Smooth muscle cell (in vitro differentiated cells): ENCODE results near the gene EMP2. TPM values are rescaled to one million over a fixed set of nuclear protein-coding genes. Genes with fewer than 3 reads are reported as not detected.

ENCODE experiments used
- DNase-seq: peaks from one replicate; lab custom pipeline; 2025; ENCODE audit not compliant: unreplicated experiment; lab: John Stamatoyannopoulos, UW
- H2AFZ ChIP-seq: fragments of 200-600 bp; sonication (generic); 2 replicates; pipeline ENCODE4 v1.6.0; 2016; ENCODE audit warnings: antibody characterized with exemption, low read depth, mild to moderate bottlenecking
- H3F3A ChIP-seq: fragments of 200-600 bp; sonication (generic); 2 replicates; pipeline ENCODE4 v1.6.0; 2017; ENCODE audit warnings: antibody characterized with exemption, low read depth
- H3K27ac ChIP-seq: fragments of 200-600 bp; sonication (generic); 2 replicates; pipeline ENCODE4 v1.5.1; 2016; ENCODE audit warnings: low read depth, mild to moderate bottlenecking
- H3K27me3 ChIP-seq: fragments of 200-600 bp; sonication (generic); 2 replicates; pipeline ENCODE4 v1.6.1; 2016; ENCODE audit warnings: low read depth, mild to moderate bottlenecking
- H3K36me3 ChIP-seq: fragments of 200-600 bp; sonication (generic); 2 replicates; pipeline ENCODE4 v1.5.1; 2016; ENCODE audit warnings: low read depth
- H3K4me1 ChIP-seq: fragments of 200-600 bp; sonication (generic); 2 replicates; pipeline ENCODE4 v1.5.1; 2016; ENCODE audit warnings: low read depth
- H3K4me2 ChIP-seq: fragments of 200-600 bp; sonication (generic); 2 replicates; pipeline ENCODE4 v1.6.0; 2016; ENCODE audit warnings: mild to moderate bottlenecking
- H3K4me3 ChIP-seq: fragments of 200-600 bp; sonication (generic); 2 replicates; pipeline ENCODE4 v1.5.1; 2016; ENCODE audit warnings: mild to moderate bottlenecking
- H3K79me2 ChIP-seq: fragments of 200-600 bp; sonication (generic); 2 replicates; pipeline ENCODE4 v1.6.0; 2016; ENCODE audit warnings: low read depth, mild to moderate bottlenecking
- H3K9ac ChIP-seq: fragments of 200-600 bp; sonication (generic); 2 replicates; pipeline ENCODE4 v1.6.0; 2016; ENCODE audit warnings: low read depth
- H3K9me3 ChIP-seq: fragments of 200-600 bp; sonication (generic); replicated peaks from 2 replicates; pipeline ENCODE4 v1.5.1; 2016; ENCODE audit warnings: low read depth
- H4K20me1 ChIP-seq: fragments of 200-600 bp; sonication (generic); 2 replicates; pipeline ENCODE4 v1.6.0; 2016; ENCODE audit warnings: low read depth
- CTCF ChIP-seq: fragments of 200-600 bp; sonication (generic); IDR thresholded peaks from 2 replicates; pipeline ENCODE4 v1.5.1; 2017; ENCODE audit warnings: borderline replicate concordance, mild to moderate bottlenecking, antibody characterized with exemption; ENCODE audit not compliant: insufficient read depth, poor library complexity, severe bottlenecking
- WGBS: methylation state at CpG from one replicate; pipeline ENCODE4 v1.1.7; 2016; ENCODE audit warnings: low lambda C conversion rate; 5-methylcytosine and 5-hydroxymethylcytosine counted together
- polyA plus RNA-seq: library from polyadenylated mRNA; unstranded; fragments of >200 nt; fragmentation: Nextera tagmentation; extraction: Ambion mirVana; gene quantifications from 2 replicates; pipeline ENCODE4 v1.2.1, GENCODE V29; 2016
- total RNA-seq: library from RNA; depleted of rRNA; stranded (reverse); fragments of >200 nt; gene quantifications from 2 replicates; pipeline ENCODE4 v1.2.3, GENCODE V29; 2014

EMP2 gene
- total and polyA plus RNA-seq, 2 experiments from 2014 or later, result 3.9 to 20.7 TPM

GRCh38 chr16:10576390-10577304 is 3.8 kb downstream of the EMP2 start:
- Histone ChIP-seq H3K4me2 (no peak overlapping the region), H3K36me3 (no peaks in the 10 kb centered on the region), H4K20me1 (no peaks in the 10 kb centered on the region), H3K79me2 (no peaks in the 10 kb centered on the region), H2AFZ (no peak overlapping the region), H3F3A (peaks cover 5% of the 10 kb centered on the region), H3K9me3 (no peaks in the 10 kb centered on the region), H3K27me3 (no peaks in the 10 kb centered on the region), H3K4me3 (no peak overlapping the region), H3K4me1 (peaks cover 15% of the 10 kb centered on the region), H3K27ac (no peak overlapping the region), H3K9ac (no peak overlapping the region)
- DNase-seq, result no peak
- 72% methylated on average over 17 of the region's 17 CpGs for WGBS
- no peak for TF ChIP-seq CTCF

- Histone ChIP-seq H3K4me3 (no peak overlapping the region), H3K36me3 (no peaks in the 10 kb centered on the region), H3K27ac (no peak overlapping the region), H3K79me2 (no peaks in the 10 kb centered on the region), H3K4me2 (no peak overlapping the region), H2AFZ (no peak overlapping the region), H3K27me3 (no peaks in the 10 kb centered on the region), H4K20me1 (no peaks in the 10 kb centered on the region), H3K4me1 (peaks cover 15% of the 10 kb centered on the region), H3F3A (peaks cover 5% of the 10 kb centered on the region), H3K9me3 (no peaks in the 10 kb centered on the region), H3K9ac (no peak overlapping the region)
- TF ChIP-seq CTCF, result no peak
- WGBS, result 28% methylated on average over 4 of the region's 4 CpGs
- DNase-seq, result no peak
These were observed 4.8 kb downstream of the EMP2 start for GRCh38 chr16:10575506-10576130.

DNA sequence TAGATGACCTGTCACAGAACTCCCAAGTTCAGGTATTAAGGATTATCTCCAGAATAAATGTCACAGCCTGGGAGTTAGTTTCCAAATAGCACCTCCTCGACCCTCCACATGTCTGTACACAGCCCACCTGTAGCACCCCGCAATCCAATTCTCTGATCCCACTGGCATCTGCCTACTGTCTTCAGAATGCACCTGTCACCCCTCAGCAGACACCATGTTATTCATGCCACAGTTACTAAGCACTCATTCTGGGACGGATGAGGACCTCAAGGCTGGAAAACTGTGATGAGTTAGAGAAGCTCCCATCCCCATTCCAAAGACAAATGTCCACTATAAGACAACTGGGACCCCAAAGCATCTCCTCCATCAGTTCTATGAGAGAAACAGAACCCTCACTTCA is 7.8 kb downstream of the EMP2 start:
- no peak overlapping the region for H3K4me3 ChIP-seq
- 94% methylated on average over 3 of the region's 3 CpGs for WGBS

More for the DNA sequence above, 7.8 kb downstream of the EMP2 start:
- DNase-seq, result no peak
- Histone ChIP-seq H3K9ac (no peak overlapping the region), H3K27ac (no peak overlapping the region), H4K20me1 (no peaks in the 10 kb centered on the region), H3K27me3 (no peaks in the 10 kb centered on the region), H3F3A (peaks cover 5% of the 10 kb centered on the region), H3K9me3 (no peaks in the 10 kb centered on the region), H3K4me1 (peaks cover 11% of the 10 kb centered on the region), H2AFZ (no peak overlapping the region), H3K36me3 (no peaks in the 10 kb centered on the region), H3K4me2 (no peak overlapping the region), H3K79me2 (no peaks in the 10 kb centered on the region)
- no peak for TF ChIP-seq CTCF
